CD4-positive, alpha-beta T cell treated with Interleukin-1 beta for 1 hour (primary cell): Measurements from ENCODE around the gene ARHGDIB.

Source experiments
- DNase-seq, 2 donors: peaks; one replicate each; pipeline ENCODE4 v3.0.0-alpha.2; 2020 to 2022

ARHGDIB gene

GRCh38 chr12:14892726-14893505 is 68.5 kb downstream of the ARHGDIB start:
- DNase-seq, result no peak
